T-cell (primary cell): Measurements from ENCODE around the gene FBXW7. TPM values are rescaled to one million over a fixed set of nuclear protein-coding genes. Genes with fewer than 3 reads are reported as not detected.

Experiments used
- ATAC-seq, 4 experiments: fragments of 200-7000 bp in 3 of 4; fragments of 150-1000 bp in 1 of 4; cut with Tn5 transposase; replicated peaks in 1 of 4; 1 replicate in 3 of 4; 2 replicates in 1 of 4; pipeline ENCODE4 v1.10.0; 2021; ENCODE audit warnings: moderate library complexity in 3 of 4, mild to moderate bottlenecking in 2 of 4, moderate number of reproducible peaks in 1 of 4
- CTCF ChIA-PET, 2 donors: fragments of 300-600 bp; sonication (Branson Sonifier 250); formaldehyde crosslinking; loops; one replicate each; lab custom pipeline; 2022; ENCODE audit warnings: antibody characterized with exemption in 2 of 2; lab: Charles Lee
- POLR2A ChIA-PET, 2 donors: fragments of 300-600 bp; sonication (Branson Sonifier 250); formaldehyde crosslinking; loops; one replicate each; lab custom pipeline; 2022; ENCODE audit warnings: antibody characterized with exemption in 2 of 2; lab: Charles Lee
- DNase-seq, 35 experiments: peaks; one replicate each; pipeline versions ENCODE4 v3.0.0 to v3.0.0-alpha.2; 2013 to 2023
- H3K27ac ChIP-seq: one replicate; pipeline ENCODE4 v1.5.1; 2013; ENCODE audit warnings: low read length
- H3K27me3 ChIP-seq, 2 experiments: replicated peaks in 1 of 2; 1 replicate in 1 of 2; 2 replicates in 1 of 2; pipeline versions ENCODE4 v1.6.1 to v1.7.0; 2013; ENCODE audit warnings: low read length in 1 of 2, mixed read lengths in 1 of 2; ENCODE audit not compliant: control insufficient read depth in 2 of 2, insufficient read depth in 2 of 2; ENCODE audit errors: extremely low read depth in 1 of 2
- H3K36me3 ChIP-seq, 2 donors: 1 replicate in 1 of 2; 2 replicates in 1 of 2; pipeline versions ENCODE4 v1.6.1 to v1.7.0; 2013; ENCODE audit warnings: low read length in 1 of 2; ENCODE audit not compliant: control insufficient read depth in 2 of 2, insufficient read depth in 1 of 2; ENCODE audit errors: extremely low read depth in 1 of 2
- H3K4me1 ChIP-seq, 2 experiments: 1 replicate in 1 of 2; 2 replicates in 1 of 2; pipeline versions ENCODE4 v1.6.1 to v1.7.0; 2013; ENCODE audit warnings: low read length in 2 of 2, mixed read lengths in 1 of 2; ENCODE audit not compliant: insufficient read depth in 2 of 2, control insufficient read depth in 1 of 2; ENCODE audit errors: extremely low read depth in 1 of 2
- H3K4me3 ChIP-seq, 2 donors: 1 replicate in 1 of 2; 2 replicates in 1 of 2; pipeline versions ENCODE4 v1.5.1 to v1.7.0; 2013; ENCODE audit warnings: mild to moderate bottlenecking in 2 of 2, low read length in 1 of 2, moderate library complexity in 1 of 2; ENCODE audit not compliant: control insufficient read depth in 1 of 2; ENCODE audit errors: extremely low read depth in 1 of 2
- H3K9me3 ChIP-seq: 2 replicates; pipeline ENCODE4 v1.7.0; 2013
- H3K27ac Mint-ChIP-seq, 2 donors: one replicate each; pipeline ENCODE4 v1.8.0; 2020 to 2021; ENCODE audit warnings: mild to moderate bottlenecking in 2 of 2, mixed read lengths in 2 of 2
- H3K27me3 Mint-ChIP-seq, 2 donors: one replicate each; pipeline ENCODE4 v1.8.0; 2021 to 2022; ENCODE audit warnings: mixed read lengths in 2 of 2
- H3K36me3 Mint-ChIP-seq: one replicate; pipeline ENCODE4 v1.8.0; 2021; ENCODE audit warnings: mixed read lengths
- H3K4me1 Mint-ChIP-seq, 3 donors: one replicate each; pipeline ENCODE4 v1.8.0; 2020 to 2022; ENCODE audit warnings: mixed read lengths in 3 of 3, mild to moderate bottlenecking in 1 of 3
- H3K4me3 Mint-ChIP-seq, 3 donors: one replicate each; pipeline ENCODE4 v1.8.0; 2020 to 2022; ENCODE audit warnings: mild to moderate bottlenecking in 3 of 3, mixed read lengths in 3 of 3, moderate library complexity in 3 of 3
- H3K9me3 Mint-ChIP-seq, 3 donors: one replicate each; pipeline ENCODE4 v1.8.0; 2020 to 2022; ENCODE audit warnings: mixed read lengths in 3 of 3
- WGBS: methylation state at CpG from one replicate; pipeline ENCODE4 v1.1.5; 2013; ENCODE audit warnings: missing lambda C conversion rate; ENCODE audit not compliant: insufficient coverage; 5-methylcytosine and 5-hydroxymethylcytosine counted together
- total RNA-seq, 35 experiments: library from RNA in 6 of 35; stranded (reverse) in 6 of 35; fragments of 120-200 nt in 1 of 35; gene quantifications; one replicate each; pipeline versions ENCODE4 v1.2.1 to v1.2.4 and lab custom pipeline; 2013 to 2026

The FBXW7 gene
- total RNA-seq, 5 donors from 2014 or later (not counting 1 experiment from before 2014, with no cell fraction given) = 91.9 to 131 (median 96.0) TPM

- Mint-ChIP-seq H3K4me1 (peaks cover 10 to 31% (median 29%) of the 10 kb centered on the region in 3 donors), H3K36me3 (no peaks in the 10 kb centered on the region), H3K27me3 (no peaks in the 10 kb centered on the region), H3K9me3 (no peaks in the 10 kb centered on the region), H3K4me3 (peak overlapping the region in 2 of 3 donors; percentile 49 to 53), H3K27ac (peak overlapping the region in 1 of 2 donors; percentile 56)
- ChIA-PET CTCF (no interaction called here), POLR2A (no interaction called here)
- ATAC-seq (peak; percentile 82 to 94 (median 92)), DNase-seq (peak in 27 of 35 experiments; percentile 1 to 45 (median 17))
- Histone ChIP-seq H3K9me3 (no peaks in the 10 kb centered on the region), H3K36me3 (no peaks in the 10 kb centered on the region), H3K27ac (no peak overlapping the region), H3K27me3 (no peaks in the 10 kb centered on the region), H3K4me3 (peak overlapping the region in 1 of 2 donors; percentile 23), H3K4me1 (peaks cover 5 to 14% of the 10 kb centered on the region in 2 experiments)
- WGBS = 88% methylated on average over 5 of the region's 11 CpGs
These were observed 183.2 kb downstream of the FBXW7 start for GRCh38 chr4:152352622-152353116.

- H3K27ac Mint-ChIP-seq = peak overlapping the region in 1 of 2 donors; percentile 56
- Histone ChIP-seq H3K9me3 (no peaks in the 10 kb centered on the region), H3K4me1 (peaks cover 5 to 14% of the 10 kb centered on the region in 2 experiments), H3K36me3 (no peaks in the 10 kb centered on the region), H3K27me3 (no peaks in the 10 kb centered on the region), H3K27ac (no peak overlapping the region), H3K4me3 (no peak overlapping the region)
- peaks cover 10 to 31% (median 29%) of the 10 kb centered on the region in 3 donors for H3K4me1 Mint-ChIP-seq
- no peaks in the 10 kb centered on the region for H3K9me3 Mint-ChIP-seq
- no peaks in the 10 kb centered on the region for H3K36me3 Mint-ChIP-seq
- WGBS = 89% methylated on average over 3 of the region's 4 CpGs
- DNase-seq (no peak), ATAC-seq (no peak)
- H3K27me3 Mint-ChIP-seq = no peaks in the 10 kb centered on the region
- peak overlapping the region in 1 of 3 donors; percentile 49 for H3K4me3 Mint-ChIP-seq
- ChIA-PET CTCF (no interaction called here), POLR2A (no interaction called here)
These were observed 183.7 kb downstream of the FBXW7 start for GRCh38 chr4:152352215-152352614.

- Mint-ChIP-seq H3K27ac (no peak overlapping the region), H3K36me3 (peaks cover 11% of the 10 kb centered on the region), H3K4me3 (no peak overlapping the region), H3K27me3 (no peaks in the 10 kb centered on the region), H3K4me1 (peaks cover 10 to 31% (median 26%) of the 10 kb centered on the region in 3 donors), H3K9me3 (no peaks in the 10 kb centered on the region)
- H3K36me3 ChIP-seq = peaks cover 7 to 8% of the 10 kb centered on the region in 2 donors
- no peak for ATAC-seq
- CTCF ChIA-PET = interaction anchor here in 1 of 2 donors (0.6 to 0.9 kb wide), 2 partner anchors 11 to 987 kb away, joined by 3 to 6 read pairs; no protein-coding TSS in a partner anchor
- POLR2A ChIA-PET = interaction anchor here in 1 of 2 donors (0.6 kb wide), 1 partner anchor 14 kb away, joined by 3 read pairs; no protein-coding TSS in a partner anchor
- peaks cover 5 to 14% of the 10 kb centered on the region in 2 experiments for H3K4me1 ChIP-seq
- no peaks in the 10 kb centered on the region for H3K9me3 ChIP-seq
- no CpG with 5 or more reads among the region's 2 CpGs for WGBS
- DNase-seq = no peak
- H3K4me3 ChIP-seq = no peak overlapping the region
- H3K27me3 ChIP-seq = no peaks in the 10 kb centered on the region
- no peak overlapping the region for H3K27ac ChIP-seq
These were observed 184.8 kb downstream of the FBXW7 start for GRCh38 chr4:152351080-152351479.

GRCh38 chr4:152348670-152349069 lies 187.2 kb downstream of the FBXW7 start:
- Histone ChIP-seq H3K4me3 (no peak overlapping the region), H3K27me3 (no peaks in the 10 kb centered on the region), H3K36me3 (peaks cover 7 to 8% of the 10 kb centered on the region in 2 donors), H3K4me1 (peaks cover 5 to 14% of the 10 kb centered on the region in 2 experiments), H3K27ac (no peak overlapping the region), H3K9me3 (no peaks in the 10 kb centered on the region)
- no CpG with 5 or more reads among the region's 1 CpG for whole genome bisulfite sequencing
- peaks cover 10 to 24% (median 20%) of the 10 kb centered on the region in 3 donors for H3K4me1 Mint-ChIP-seq
- peak in 2 of 4 experiments; percentile 46 to 52 for ATAC-seq
- ChIA-PET CTCF (interaction anchor here (0.6 to 1.1 kb wide), 8 partner anchors 12 to 1361 kb away, joined by 3 to 4 read pairs (median 3); partner anchors contain the start of gene GATB (in 1 of the 2)), POLR2A (interaction anchor here in 1 of 2 donors (0.6 kb wide), 1 partner anchor 237 kb away, joined by 3 read pairs; no protein-coding TSS in a partner anchor)
- no peak overlapping the region for H3K4me3 Mint-ChIP-seq
- no peaks in the 10 kb centered on the region for H3K27me3 Mint-ChIP-seq
- peak in 5 of 35 experiments; percentile 5 to 44 (median 7) for DNase-seq
- H3K27ac Mint-ChIP-seq = no peak overlapping the region
- H3K9me3 Mint-ChIP-seq = no peaks in the 10 kb centered on the region
- peaks cover 16% of the 10 kb centered on the region for H3K36me3 Mint-ChIP-seq

- POLR2A ChIA-PET = no interaction called here
- CTCF ChIA-PET = no interaction called here
These were observed 188.9 kb downstream of the FBXW7 start for GRCh38 chr4:152346979-152347378.

GRCh38 chr4:152346526-152346925 lies 189.4 kb downstream of the FBXW7 start:
- Mint-ChIP-seq H3K4me1 (peaks cover 0 to 6% (median 4%) of the 10 kb centered on the region in 3 donors), H3K27ac (no peak overlapping the region), H3K27me3 (no peaks in the 10 kb centered on the region), H3K4me3 (no peak overlapping the region), H3K36me3 (peaks cover 34% of the 10 kb centered on the region), H3K9me3 (no peaks in the 10 kb centered on the region)
- ATAC-seq = no peak
- ChIA-PET POLR2A (no interaction called here), CTCF (interaction anchor here in 1 of 2 donors (0.6 kb wide), 1 partner anchor 1081 kb away, joined by 5 read pairs; no protein-coding TSS in a partner anchor)
- H3K27ac ChIP-seq = no peak overlapping the region
- H3K27me3 ChIP-seq = no peaks in the 10 kb centered on the region
- H3K9me3 ChIP-seq = no peaks in the 10 kb centered on the region
- H3K4me3 ChIP-seq = no peak overlapping the region
- 100% methylated on average over 1 of the region's 2 CpGs for WGBS
- H3K4me1 ChIP-seq = peaks cover 0 to 3% of the 10 kb centered on the region in 2 experiments
- DNase-seq = no peak
- H3K36me3 ChIP-seq = peaks cover 7 to 8% of the 10 kb centered on the region in 2 donors

More at GRCh38 chr4:152346979-152347378, 188.9 kb downstream of the FBXW7 start:
- no peaks in the 10 kb centered on the region for H3K9me3 Mint-ChIP-seq
- H3K27ac ChIP-seq = no peak overlapping the region
- H3K4me1 Mint-ChIP-seq = peaks cover 0 to 8% (median 4%) of the 10 kb centered on the region in 3 donors
- ATAC-seq (no peak), DNase-seq (no peak)
- peaks cover 7 to 8% of the 10 kb centered on the region in 2 donors for H3K36me3 ChIP-seq
- peaks cover 30% of the 10 kb centered on the region for H3K36me3 Mint-ChIP-seq
- H3K27me3 ChIP-seq = no peaks in the 10 kb centered on the region
- H3K4me1 ChIP-seq = peaks cover 0 to 3% of the 10 kb centered on the region in 2 experiments
- no peak overlapping the region for H3K27ac Mint-ChIP-seq
- H3K4me3 ChIP-seq = no peak overlapping the region
- H3K4me3 Mint-ChIP-seq = no peak overlapping the region
- H3K27me3 Mint-ChIP-seq = no peaks in the 10 kb centered on the region
- no peaks in the 10 kb centered on the region for H3K9me3 ChIP-seq
- no CpG with 5 or more reads among the region's 4 CpGs for WGBS
